Islet of Langerhans (tissue), 1 donor: ENCODE results near the gene GPX2.

Experiments
- FAIRE-seq: peaks from one replicate; lab custom pipeline; 2011; peaks lifted over from hg19 to GRCh38; lab: Jason Lieb, UNC

The GPX2 gene

DNA sequence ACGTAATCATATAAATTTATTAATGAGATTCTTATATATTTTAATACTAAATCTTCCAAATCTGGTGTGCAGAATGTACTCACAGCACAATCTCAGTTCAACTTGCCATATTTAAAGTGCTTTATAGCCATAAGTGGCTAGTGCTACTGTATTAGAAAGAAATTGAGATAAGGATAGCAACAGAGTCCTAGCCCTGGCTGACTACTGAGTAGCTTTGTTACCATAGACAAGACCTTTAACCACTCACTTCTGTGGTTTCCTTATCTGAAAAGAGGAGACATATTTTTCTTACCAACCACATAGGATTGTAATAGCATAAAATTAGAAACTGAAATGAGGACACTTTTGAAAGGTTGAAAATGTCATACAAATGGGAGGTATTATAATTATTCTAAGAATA, 30.3 kb downstream of the GPX2 start:
- no peak for FAIRE-seq

DNA sequence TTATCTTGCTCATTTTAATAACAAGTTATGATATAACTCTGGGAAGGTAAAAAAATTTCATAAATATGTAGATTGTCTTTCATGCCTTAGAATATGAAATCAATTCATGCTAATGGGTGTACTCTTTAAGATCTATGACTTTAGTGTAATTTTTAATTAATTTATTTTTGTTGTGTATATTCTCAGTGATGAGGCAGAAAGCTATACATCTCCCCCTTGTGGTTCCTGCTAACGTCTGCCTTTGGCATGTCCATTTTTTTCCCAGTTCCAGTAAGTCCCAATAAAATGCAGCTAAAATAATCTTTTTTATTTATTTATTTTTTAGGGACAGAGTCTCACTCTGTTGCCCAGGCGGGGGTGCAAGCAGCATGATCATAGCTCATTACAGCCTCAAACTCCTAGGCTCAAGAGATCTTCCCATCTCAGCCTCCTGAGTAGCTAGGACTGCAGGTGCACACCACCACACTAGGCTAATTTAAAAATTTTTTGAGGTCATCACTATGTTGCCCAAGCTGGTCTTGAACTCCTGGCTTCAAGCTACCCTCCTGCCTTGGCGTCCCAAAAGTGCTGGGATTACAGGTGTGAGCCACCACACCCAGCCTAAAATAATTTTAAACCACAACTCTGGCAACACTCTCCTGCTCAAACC, 31.6 kb downstream of the GPX2 start:
- no peak for FAIRE-seq

DNA sequence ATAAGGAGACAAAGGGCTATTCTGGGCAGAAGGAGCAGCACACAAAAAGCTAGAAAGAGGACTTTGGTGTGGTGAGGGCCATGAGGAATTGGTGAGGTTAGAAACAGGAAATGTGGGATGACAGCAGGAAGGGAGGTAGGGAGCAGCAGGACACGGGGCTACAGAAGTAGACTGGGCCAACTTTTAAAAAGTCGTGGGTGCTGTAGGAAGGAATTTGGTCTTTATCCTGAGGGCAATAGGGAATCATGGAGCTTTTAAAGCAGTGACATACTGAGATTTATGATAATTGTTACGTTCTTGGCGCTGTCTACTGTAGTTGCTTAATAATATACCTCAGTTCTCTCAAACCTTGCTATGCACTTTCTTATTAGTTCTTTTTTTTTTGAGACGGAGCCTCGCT, 36.5 kb downstream of the GPX2 start:
- no peak for FAIRE-seq

GRCh38 chr14:64899958-64900357, 42.6 kb downstream of the GPX2 start:
- FAIRE-seq = no peak

GRCh38 chr14:64891839-64892375, 50.6 kb downstream of the GPX2 start:
- peak; percentile 98 for FAIRE-seq

GRCh38 chr14:64891173-64891838, 51.2 kb downstream of the GPX2 start:
- no peak for FAIRE-seq

DNA sequence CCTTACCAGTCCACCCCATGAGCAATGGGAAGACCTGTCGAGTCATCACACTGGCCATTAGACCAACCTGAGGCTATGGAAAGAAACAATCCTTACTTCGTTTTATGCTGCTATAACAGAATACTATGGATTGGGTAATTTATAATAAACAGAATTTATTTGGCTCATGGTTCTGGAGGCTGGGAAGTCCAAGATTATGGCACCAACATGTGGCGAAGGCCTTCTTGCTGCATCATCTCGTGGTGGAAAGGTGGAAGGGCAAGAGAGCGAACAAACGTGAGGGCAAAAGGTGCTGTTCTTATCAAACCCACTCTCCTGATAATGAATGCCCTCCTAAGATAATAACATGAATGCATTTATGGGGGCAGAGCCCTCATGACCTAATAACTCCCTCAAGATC, 53.2 kb downstream of the GPX2 start:
- FAIRE-seq = no peak
